HCT116 (cell line): ENCODE measurements around the gene GLT6D1. TPM values are rescaled to one million over a fixed set of nuclear protein-coding genes. Genes with fewer than 3 reads are reported as not detected.

Source experiments
- ATAC-seq: fragments of 200-7000 bp; cut with Tn5 transposase; 2 replicates; pipeline ENCODE4 v1.9.1; 2020; ENCODE audit warnings: mild to moderate bottlenecking, moderate library complexity
- BruUV-seq: library from RNA; stranded (reverse); fragments of 400-500 nt; replicated peaks from 2 replicates; lab custom pipeline; 2021; lab: Mats Ljungman, UMichigan
- CTCF ChIA-PET: fragments of 300-600 bp; sonication (Branson Sonifier 250); formaldehyde crosslinking; loops from one replicate; lab custom pipeline; 2021; ENCODE audit warnings: antibody characterized with exemption; lab: Charles Lee
- POLR2A ChIA-PET: fragments of 300-600, 350-600 bp; sonication (Branson Sonifier 250); formaldehyde crosslinking; loops from one replicate; lab custom pipeline; 2021; ENCODE audit warnings: antibody characterized with exemption; lab: Charles Lee
- RAD21 ChIA-PET, 2 experiments: fragments of 300-600 bp; sonication (Branson Sonifier 250); formaldehyde crosslinking; loops; one replicate each; lab custom pipeline; 2023; ENCODE audit warnings: low total read pairs in 2 of 2; ENCODE audit not compliant: uncharacterized antibody in 2 of 2, unreplicated experiment in 2 of 2, low non-redundant PET in 1 of 2; lab: Charles Lee
- DNase-seq: peaks from one replicate; pipeline ENCODE4 v3.0.0-alpha.2; 2010; ENCODE audit warnings: low read depth, low spot score
- H2AFZ ChIP-seq: fragments of 200-600 bp; shearing (Covaris generic), sonication (generic); 2 replicates; pipeline ENCODE4 v1.6.1; 2017; ENCODE audit warnings: low read depth, mixed run types, mixed read lengths, antibody characterized with exemption, low read length; ENCODE audit not compliant: poor library complexity, severe bottlenecking
- H3K27ac ChIP-seq: 2 replicates; pipeline ENCODE4 v1.5.1; 2012; ENCODE audit warnings: low read depth, low read length
- H3K27me3 ChIP-seq: fragments of 200-600 bp; sonication (generic); 2 replicates; pipeline ENCODE4 v1.6.1; 2016; ENCODE audit warnings: mixed run types, low read length, mixed read lengths; ENCODE audit not compliant: insufficient read depth
- H3K36me3 ChIP-seq, 2 experiments: fragments of 200-500 bp in 1 of 2; fragments of 200-600 bp in 1 of 2; sonication (Bioruptor generic) in 1 of 2; sonication (generic) in 1 of 2; 2 replicates each; pipeline versions ENCODE4 v1.5.1 to v1.6.1; 2014 to 2016; ENCODE audit warnings: low read length in 2 of 2, inconsistent platforms in 1 of 2, mixed read lengths in 1 of 2, mixed run types in 1 of 2; ENCODE audit not compliant: insufficient read depth in 2 of 2, control insufficient read depth in 1 of 2
- H3K4me1 ChIP-seq, 2 experiments: fragments of 200-600 bp in 1 of 2; sonication (generic) in 1 of 2; 2 replicates each; pipeline versions ENCODE4 v1.5.1 to v1.6.1; 2012 to 2017; ENCODE audit warnings: low read length in 2 of 2, inconsistent platforms in 1 of 2, mild to moderate bottlenecking in 1 of 2, mixed read lengths in 1 of 2, mixed run types in 1 of 2, moderate library complexity in 1 of 2; ENCODE audit not compliant: insufficient read depth in 2 of 2, control insufficient read depth in 1 of 2
- H3K4me2 ChIP-seq: fragments of 200-600 bp; sonication (generic); 2 replicates; pipeline ENCODE4 v1.6.1; 2017; ENCODE audit warnings: mixed run types, low read length, mixed read lengths
- H3K4me3 ChIP-seq, 2 experiments: fragments of 200-600 bp in 1 of 2; sonication (generic) in 1 of 2; replicated peaks in 1 of 2; 2 replicates each; pipeline ENCODE4 v1.5.1; 2011 to 2016; ENCODE audit warnings: low read length in 2 of 2, control low read depth in 1 of 2, low read depth in 1 of 2, mild to moderate bottlenecking in 1 of 2, mixed read lengths in 1 of 2, mixed run types in 1 of 2
- H3K79me2 ChIP-seq: fragments of 200-600 bp; sonication (generic); 2 replicates; pipeline ENCODE4 v1.6.1; 2017; ENCODE audit warnings: mild to moderate bottlenecking, mixed run types, low read length, moderate library complexity, mixed read lengths; ENCODE audit not compliant: insufficient read depth
- H3K9ac ChIP-seq: fragments of 200-600 bp; sonication (generic); 2 replicates; pipeline ENCODE4 v1.6.1; 2016; ENCODE audit warnings: low read length, mixed read lengths
- H3K9me2 ChIP-seq: fragments of 200-600 bp; sonication (generic), shearing (Covaris generic); 2 replicates; pipeline ENCODE4 v1.6.1; 2017; ENCODE audit warnings: mixed run types, mild to moderate bottlenecking, moderate library complexity; ENCODE audit not compliant: insufficient read depth
- H3K9me3 ChIP-seq, 2 experiments: fragments of 200-500 bp in 1 of 2; fragments of 200-600 bp in 1 of 2; sonication (Bioruptor generic) in 1 of 2; sonication (generic) in 1 of 2; 2 replicates each; pipeline ENCODE4 v1.6.1; 2014 to 2017; ENCODE audit warnings: low read length in 2 of 2, mixed read lengths in 2 of 2, inconsistent platforms in 1 of 2, low read depth in 1 of 2, mild to moderate bottlenecking in 1 of 2, mixed run types in 1 of 2, moderate library complexity in 1 of 2; ENCODE audit not compliant: control insufficient read depth in 1 of 2, insufficient read depth in 1 of 2
- H4K20me1 ChIP-seq: fragments of 200-600 bp; sonication (generic), shearing (Covaris generic); 2 replicates; pipeline ENCODE4 v1.6.1; 2017; ENCODE audit warnings: mixed run types, mild to moderate bottlenecking, moderate library complexity; ENCODE audit not compliant: insufficient read depth
- CBX3 ChIP-seq: IDR thresholded peaks from 2 replicates; pipeline ENCODE4 v1.6.1; 2012; ENCODE audit warnings: low read depth
- ELF1 ChIP-seq: IDR thresholded peaks from 2 replicates; pipeline ENCODE4 v1.6.1; 2012; ENCODE audit warnings: low read depth, borderline replicate concordance
- EZH2 ChIP-seq: fragments of 200-600 bp; sonication (generic); IDR thresholded peaks from 2 replicates; pipeline ENCODE4 v1.6.1; 2017; ENCODE audit warnings: antibody characterized with exemption, mixed run types
- FOSL1 ChIP-seq: IDR thresholded peaks from 2 replicates; pipeline ENCODE4 v1.6.1; 2012; ENCODE audit warnings: low read depth
- JUND ChIP-seq: IDR thresholded peaks from 2 replicates; pipeline ENCODE4 v1.6.1; 2012
- POLR2A ChIP-seq: IDR thresholded peaks from 2 replicates; pipeline ENCODE4 v1.7.0; 2011; ENCODE audit warnings: borderline replicate concordance; ENCODE audit not compliant: insufficient read depth, insufficient read length; ENCODE audit errors: extremely low read depth
- POLR2AphosphoS5 ChIP-seq: IDR thresholded peaks from 2 replicates; pipeline ENCODE4 v1.6.1; 2011; ENCODE audit warnings: mild to moderate bottlenecking, low read depth, low read length, moderate library complexity
- RAD21 ChIP-seq: IDR thresholded peaks from 2 replicates; pipeline ENCODE4 v1.6.1; 2012; ENCODE audit warnings: low read depth, mild to moderate bottlenecking
- SRF ChIP-seq: IDR thresholded peaks from 2 replicates; pipeline ENCODE4 v1.6.1; 2012; ENCODE audit warnings: low read depth
- TCF7L2 ChIP-seq: IDR thresholded peaks from 2 replicates; pipeline ENCODE4 v1.7.0; 2011; ENCODE audit warnings: borderline replicate concordance, inconsistent platforms; ENCODE audit not compliant: insufficient read depth, insufficient read length; ENCODE audit errors: extremely low read depth
- YY1 ChIP-seq: IDR thresholded peaks from 2 replicates; pipeline ENCODE4 v1.6.1; 2011; ENCODE audit warnings: low read length, low read depth, moderate library complexity, mild to moderate bottlenecking; ENCODE audit not compliant: insufficient replicate concordance; ENCODE audit errors: extremely low read depth
- ZBTB33 ChIP-seq: IDR thresholded peaks from 2 replicates; pipeline ENCODE4 v1.6.1; 2011; ENCODE audit warnings: mild to moderate bottlenecking, low read length, moderate library complexity; ENCODE audit not compliant: insufficient replicate concordance; ENCODE audit errors: extremely low read depth
- ZFX ChIP-seq: fragments of 450-650 bp; IDR thresholded peaks from 2 replicates; pipeline ENCODE4 v1.6.1; 2017
- ZNF274 ChIP-seq: fragments of 200-500 bp; sonication (Bioruptor generic); IDR thresholded peaks from 2 replicates; pipeline ENCODE4 v1.6.1; 2014; ENCODE audit warnings: mild to moderate bottlenecking, low read depth, low read length, inconsistent platforms
- intact Hi-C: fragments of 100-400 bp; cut with micrococcal nuclease; formaldehyde crosslinking; loops from 2 replicates; pipeline ENCODE4 v1.10.0; 2022
- total RNA-seq: library from RNA; stranded (reverse); gene quantifications from one replicate; pipeline ENCODE4 v1.2.1, GENCODE V29; 2021; ENCODE audit not compliant: unreplicated experiment

The GLT6D1 gene
- total RNA-seq, 1 experiment from 2014 or later: not detected

- no peaks in the 10 kb centered on the region for H3K36me3 ChIP-seq
- no peak overlapping the region for H3K4me3 ChIP-seq
- H2AFZ ChIP-seq: no peak overlapping the region
- H3K27me3 ChIP-seq: peaks cover 17% of the 10 kb centered on the region
- ATAC-seq (no peak), DNase-seq (no peak)
- intact Hi-C loops: no loop called here
- H3K9ac ChIP-seq: no peak overlapping the region
- no peaks in the 10 kb centered on the region for H3K9me2 ChIP-seq
- ChIA-PET POLR2A (no interaction called here), RAD21 (no interaction called here), CTCF (no interaction called here)
- TF ChIP-seq ZFX (no peak), CBX3 (no peak), EZH2 (no peak), YY1 (no peak), ELF1 (no peak), POLR2A (no peak), FOSL1 (no peak), TCF7L2 (no peak), SRF (no peak), JUND (no peak), ZBTB33 (no peak), POLR2AphosphoS5 (no peak), ZNF274 (no peak), RAD21 (no peak)
- no peaks in the 10 kb centered on the region for H3K79me2 ChIP-seq
- H3K4me2 ChIP-seq: no peak overlapping the region
- H3K9me3 ChIP-seq: no peaks in the 10 kb centered on the region
- BruUV-seq: no TSS peak
- H3K4me1 ChIP-seq: no peaks in the 10 kb centered on the region
- H4K20me1 ChIP-seq: no peaks in the 10 kb centered on the region
- H3K27ac ChIP-seq: no peak overlapping the region
Measured at GRCh38 chr9:135577256-135577655, 62.1 kb downstream of the GLT6D1 start.
